Large intestine (tissue), 12 donors: ENCODE measurements around the gene CD86. TPM values are rescaled to one million over a fixed set of nuclear protein-coding genes. Genes with fewer than 3 reads are reported as not detected.

Experiments used
- DNase-seq, 2 donors: peaks; one replicate each; pipeline versions ENCODE4 v3.0.0 to v3.0.0-alpha.2; 2013
- H3K27ac ChIP-seq: one replicate; pipeline ENCODE4 v1.5.1; 2013; ENCODE audit warnings: low read length
- H3K27me3 ChIP-seq: 2 replicates; pipeline ENCODE4 v1.6.1; 2013; ENCODE audit warnings: low read length; ENCODE audit not compliant: control insufficient read depth, insufficient read depth
- H3K36me3 ChIP-seq: 2 replicates; pipeline ENCODE4 v1.6.1; 2013; ENCODE audit warnings: low read length; ENCODE audit not compliant: control insufficient read depth, insufficient read depth
- H3K4me1 ChIP-seq: one replicate; pipeline ENCODE4 v1.6.1; 2013; ENCODE audit warnings: low read length; ENCODE audit not compliant: control insufficient read depth, insufficient read depth
- H3K4me3 ChIP-seq: one replicate; pipeline ENCODE4 v1.5.1; 2013; ENCODE audit warnings: low read length
- H3K9me3 ChIP-seq: one replicate; pipeline ENCODE4 v1.6.1; 2013; ENCODE audit warnings: mild to moderate bottlenecking, low read depth, low read length, moderate library complexity; ENCODE audit not compliant: control insufficient read depth
- WGBS: methylation state at CpG from one replicate; pipeline ENCODE4 v1.1.5; 2013; ENCODE audit warnings: low lambda C conversion rate; ENCODE audit not compliant: insufficient coverage; 5-methylcytosine and 5-hydroxymethylcytosine counted together
- long read RNA-seq, 11 donors: transcript quantifications; one replicate each; lab custom pipeline, GENCODE V29; 2026
- polyA plus RNA-seq: library from polyadenylated mRNA; unstranded; fragments of 120-200 nt; gene quantifications from one replicate; pipeline ENCODE4 v1.2.1, GENCODE V29; 2013

Gene CD86, protein sequence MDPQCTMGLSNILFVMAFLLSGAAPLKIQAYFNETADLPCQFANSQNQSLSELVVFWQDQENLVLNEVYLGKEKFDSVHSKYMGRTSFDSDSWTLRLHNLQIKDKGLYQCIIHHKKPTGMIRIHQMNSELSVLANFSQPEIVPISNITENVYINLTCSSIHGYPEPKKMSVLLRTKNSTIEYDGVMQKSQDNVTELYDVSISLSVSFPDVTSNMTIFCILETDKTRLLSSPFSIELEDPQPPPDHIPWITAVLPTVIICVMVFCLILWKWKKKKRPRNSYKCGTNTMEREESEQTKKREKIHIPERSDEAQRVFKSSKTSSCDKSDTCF
- polyA plus RNA-seq, result 3.3 TPM
- long read RNA-seq, donor 1, result 0 reads
- long read RNA-seq, donor 2, result 0 reads
- long read RNA-seq, donor 3, result 0 reads
- long read RNA-seq, donor 4, result 0 reads
- long read RNA-seq, donor 5, result 0 reads
- long read RNA-seq, donor 6, result 0 reads
- long read RNA-seq, donor 7, result 0 reads
- long read RNA-seq, donor 8, partial matches to known transcripts, result 0 of 1 reads
- long read RNA-seq, donor 8, other reads (novel, unspliced or antisense), result 0 of 1 reads
- long read RNA-seq, donor 9, partial matches to known transcripts, result 0 of 1 reads
- long read RNA-seq, donor 9, other reads (novel, unspliced or antisense), result 0 of 1 reads
- long read RNA-seq, donor 10, partial matches to known transcripts, result 0 of 2 reads
- long read RNA-seq, donor 10, other reads (novel, unspliced or antisense), result 0 of 2 reads
- long read RNA-seq, donor 11, partial matches to known transcripts, result 0 of 1 reads
- long read RNA-seq, donor 11, other reads (novel, unspliced or antisense), result 0 of 1 reads

DNA sequence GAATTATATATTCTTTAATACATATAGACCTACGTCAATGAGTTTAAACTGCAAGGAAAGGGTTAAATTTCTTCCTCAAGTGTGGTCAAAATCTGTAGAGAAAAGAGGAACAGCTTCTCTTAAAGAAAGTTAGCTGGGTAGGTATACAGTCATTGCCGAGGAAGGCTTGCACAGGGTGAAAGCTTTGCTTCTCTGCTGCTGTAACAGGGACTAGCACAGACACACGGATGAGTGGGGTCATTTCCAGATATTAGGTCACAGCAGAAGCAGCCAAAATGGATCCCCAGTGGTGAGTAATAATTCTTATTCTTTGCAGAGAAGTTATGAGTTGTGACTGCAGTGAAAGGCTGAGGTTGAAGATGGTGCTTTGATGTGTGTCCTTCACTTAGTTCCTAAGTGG, at the start of gene CD86:
CD86 (plus strand) TSS at position 148 of the 400 bp plus-strand sequence; CDS start at position 276, 128 bp downstream.
- H3K9me3 ChIP-seq, result no peaks in the 10 kb centered on the region
- no peak within 1 kb of the TSS for H3K27ac ChIP-seq
- DNase-seq, result no peak
- no peaks in the 10 kb centered on the region for H3K27me3 ChIP-seq
- 67% methylated on average over 1 of the region's 3 CpGs for WGBS
- H3K36me3 ChIP-seq, result no peaks in the 10 kb centered on the region
- H3K4me3 ChIP-seq, result peak within 1 kb of the TSS; percentile 4
- no peaks in the 10 kb centered on the region for H3K4me1 ChIP-seq

DNA sequence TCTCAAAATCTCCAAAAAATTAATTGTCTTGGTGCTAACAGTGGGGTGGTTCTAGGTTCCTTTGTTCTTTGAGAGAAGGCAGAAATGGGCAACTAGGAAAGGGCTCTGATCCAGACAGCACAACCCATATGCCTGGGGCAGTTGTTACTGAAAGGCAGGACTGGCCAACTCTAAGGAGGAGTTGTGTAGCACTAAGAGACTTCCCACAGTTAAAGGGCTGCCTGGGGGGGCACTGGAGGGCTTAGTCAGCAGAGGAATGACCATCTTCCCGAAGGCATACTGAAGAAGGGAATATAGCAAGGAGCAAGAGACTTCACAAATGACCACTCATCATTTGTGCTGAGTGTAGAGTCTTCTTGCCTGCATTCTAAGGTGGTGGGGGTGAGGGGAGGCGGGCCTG, 48.9 kb upstream of the CD86 start:
- Histone ChIP-seq H3K9me3 (no peaks in the 10 kb centered on the region), H3K4me3 (no peak overlapping the region), H3K27me3 (no peaks in the 10 kb centered on the region), H3K4me1 (peaks cover 9% of the 10 kb centered on the region), H3K36me3 (no peaks in the 10 kb centered on the region), H3K27ac (no peak overlapping the region)
- no CpG with 5 or more reads among the region's 2 CpGs for WGBS
- DNase-seq, result no peak

DNA sequence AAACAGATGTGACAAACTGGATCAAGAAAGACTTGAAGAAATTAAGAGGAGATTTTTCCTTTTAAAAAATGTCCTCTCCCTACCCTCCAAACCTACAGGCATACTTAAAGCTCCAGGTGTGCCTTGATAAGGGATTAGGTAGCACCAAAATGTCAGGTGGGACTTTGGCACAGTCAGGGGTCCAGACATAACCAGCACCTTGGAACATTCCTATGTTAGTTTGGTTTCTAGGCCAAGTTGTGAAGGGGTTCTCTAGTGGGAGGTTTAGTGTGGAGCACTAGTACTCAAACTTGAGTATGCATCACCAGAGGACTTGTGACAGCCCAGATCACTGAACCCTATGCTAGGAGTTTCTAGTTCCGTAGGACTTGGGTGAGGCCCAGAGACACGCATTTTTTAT, 47.0 kb upstream of the CD86 start:
- H3K27ac ChIP-seq, result no peak overlapping the region
- WGBS, result no CpG with 5 or more reads among the region's 2 CpGs

DNA sequence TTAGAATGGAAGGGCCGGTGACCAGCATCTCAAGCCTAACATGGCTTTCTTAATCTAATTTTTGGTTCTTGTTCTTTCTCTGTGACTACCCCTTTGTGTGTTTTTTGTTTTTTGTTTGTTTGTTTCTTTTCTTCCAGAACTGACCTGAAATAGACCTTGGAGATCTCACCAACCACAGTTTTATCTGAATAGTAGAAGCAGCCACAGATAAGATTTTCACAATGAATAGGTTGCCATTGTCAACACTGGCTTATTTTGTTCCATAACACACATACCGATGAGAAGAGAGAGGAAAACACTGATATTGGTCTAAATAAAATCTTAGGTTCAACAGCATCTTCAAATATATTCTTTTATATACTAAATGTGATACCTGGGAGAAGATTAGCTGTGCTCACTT, 44.7 kb upstream of the CD86 start:
- no peaks in the 10 kb centered on the region for H3K4me1 ChIP-seq
- H3K36me3 ChIP-seq, result no peaks in the 10 kb centered on the region
- 80% methylated on average over 1 of the region's 2 CpGs for WGBS
- DNase-seq, result no peak
- H3K27ac ChIP-seq, result no peak overlapping the region
- H3K9me3 ChIP-seq, result no peaks in the 10 kb centered on the region
- no peak overlapping the region for H3K4me3 ChIP-seq
- no peaks in the 10 kb centered on the region for H3K27me3 ChIP-seq

More for the DNA sequence above, 47.0 kb upstream of the CD86 start:
- Histone ChIP-seq H3K27me3 (no peaks in the 10 kb centered on the region), H3K4me3 (no peak overlapping the region), H3K36me3 (no peaks in the 10 kb centered on the region), H3K4me1 (peaks cover 4% of the 10 kb centered on the region), H3K9me3 (no peaks in the 10 kb centered on the region)
- no peak for DNase-seq

DNA sequence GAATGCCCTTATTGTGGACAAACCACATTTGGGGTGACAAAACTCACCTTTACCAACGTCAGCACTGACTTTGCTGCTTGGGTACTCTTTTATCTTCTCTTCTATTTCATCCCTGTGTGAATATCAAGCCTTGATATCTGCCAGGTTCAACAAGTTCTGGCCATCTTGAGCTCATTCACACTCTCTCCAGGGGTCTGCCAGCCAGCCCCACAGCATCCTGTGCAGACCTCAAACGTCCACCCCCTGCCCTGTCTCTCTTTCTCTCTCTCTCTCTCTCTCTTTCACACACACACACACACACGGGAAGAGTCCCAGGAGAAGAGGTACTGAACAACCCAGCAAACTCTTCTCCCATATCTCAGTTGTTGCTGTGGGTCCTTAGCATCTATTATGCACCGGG, 43.8 kb upstream of the CD86 start:
- H3K36me3 ChIP-seq, result no peaks in the 10 kb centered on the region
- DNase-seq, result no peak
- no peaks in the 10 kb centered on the region for H3K4me1 ChIP-seq
- H3K4me3 ChIP-seq, result no peak overlapping the region
- no peaks in the 10 kb centered on the region for H3K27me3 ChIP-seq
- no peak overlapping the region for H3K27ac ChIP-seq
- H3K9me3 ChIP-seq, result no peaks in the 10 kb centered on the region
- no CpG with 5 or more reads among the region's 4 CpGs for WGBS

DNA sequence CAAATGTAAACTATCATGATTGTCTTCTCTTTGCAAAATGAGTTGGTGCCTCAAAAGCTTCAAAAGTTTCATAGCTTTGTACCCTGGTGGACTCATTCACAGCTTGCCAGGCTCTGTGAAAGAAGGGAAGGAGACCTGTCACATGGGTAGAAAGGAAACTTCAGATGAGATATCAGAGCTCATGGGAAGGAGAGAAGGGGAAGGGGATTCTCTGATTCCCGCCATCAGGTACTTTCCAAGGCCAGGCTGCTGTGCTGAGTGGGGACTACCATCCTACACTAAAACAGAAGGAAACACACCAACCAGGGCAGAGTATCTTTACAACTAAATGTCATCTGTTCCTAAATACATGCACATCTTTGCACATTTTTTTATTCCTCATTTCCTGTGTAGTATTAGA, 42.3 kb upstream of the CD86 start:
- Histone ChIP-seq H3K4me1 (no peaks in the 10 kb centered on the region), H3K36me3 (no peaks in the 10 kb centered on the region), H3K9me3 (no peaks in the 10 kb centered on the region), H3K27ac (no peak overlapping the region), H3K4me3 (no peak overlapping the region), H3K27me3 (no peaks in the 10 kb centered on the region)
- WGBS, result no CpG with 5 or more reads among the region's 1 CpG
- DNase-seq, result no peak

DNA sequence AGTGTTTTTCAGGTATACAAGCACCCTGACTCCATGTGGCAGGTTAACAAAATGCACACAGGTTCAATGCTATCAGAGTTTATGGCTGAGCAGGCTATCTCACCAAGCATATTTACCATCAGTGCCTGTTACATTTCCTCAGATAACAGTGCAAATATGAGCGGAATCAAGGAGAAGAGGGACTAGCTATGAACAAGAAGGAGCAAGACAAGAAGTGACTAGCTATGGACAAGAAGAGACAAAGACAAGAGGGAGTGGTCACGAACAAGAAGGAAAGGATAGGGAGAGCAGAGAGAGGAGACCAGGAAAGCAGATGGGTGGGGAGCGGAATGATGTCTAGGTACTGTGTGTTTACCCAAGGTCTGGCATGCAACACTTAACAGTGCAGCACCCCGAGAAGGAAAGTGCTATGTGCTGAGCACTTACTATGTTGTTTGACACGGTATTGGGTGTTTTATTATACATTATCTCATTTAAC, 41.7 kb upstream of the CD86 start:
- Histone ChIP-seq H3K27ac (no peak overlapping the region), H3K27me3 (no peaks in the 10 kb centered on the region)
- peak in 1 of 2 donors; percentile 57 for DNase-seq

DNA sequence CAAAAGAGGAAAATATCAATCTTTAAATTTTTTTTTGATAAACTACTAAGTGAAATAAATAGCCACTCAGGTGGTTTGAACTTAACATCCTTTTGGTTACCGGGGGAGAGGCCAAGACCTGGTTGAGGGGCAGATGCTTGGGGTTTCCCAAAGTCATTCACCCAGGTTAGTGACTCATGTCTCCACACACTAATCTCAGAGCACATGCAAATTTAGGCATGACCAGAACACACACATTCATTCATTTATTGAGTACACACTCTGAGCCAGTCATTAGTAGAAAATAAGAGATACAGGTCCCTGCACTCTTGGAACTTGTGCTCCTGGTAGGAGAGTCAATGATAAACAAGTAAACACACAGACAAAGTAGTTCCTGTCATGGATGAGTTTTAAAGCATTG, 40.4 kb upstream of the CD86 start:
- Histone ChIP-seq H3K4me1 (peaks cover 3% of the 10 kb centered on the region), H3K27ac (no peak overlapping the region), H3K36me3 (no peaks in the 10 kb centered on the region), H3K9me3 (no peaks in the 10 kb centered on the region), H3K27me3 (no peaks in the 10 kb centered on the region), H3K4me3 (no peak overlapping the region)
- no CpG with 5 or more reads among the region's 1 CpG for WGBS
- no peak for DNase-seq

More for the DNA sequence above, 41.7 kb upstream of the CD86 start:
- Histone ChIP-seq H3K36me3 (no peaks in the 10 kb centered on the region), H3K9me3 (no peaks in the 10 kb centered on the region), H3K4me3 (no peak overlapping the region), H3K4me1 (no peaks in the 10 kb centered on the region)
- WGBS, result 43% methylated on average over 1 of the region's 5 CpGs

DNA sequence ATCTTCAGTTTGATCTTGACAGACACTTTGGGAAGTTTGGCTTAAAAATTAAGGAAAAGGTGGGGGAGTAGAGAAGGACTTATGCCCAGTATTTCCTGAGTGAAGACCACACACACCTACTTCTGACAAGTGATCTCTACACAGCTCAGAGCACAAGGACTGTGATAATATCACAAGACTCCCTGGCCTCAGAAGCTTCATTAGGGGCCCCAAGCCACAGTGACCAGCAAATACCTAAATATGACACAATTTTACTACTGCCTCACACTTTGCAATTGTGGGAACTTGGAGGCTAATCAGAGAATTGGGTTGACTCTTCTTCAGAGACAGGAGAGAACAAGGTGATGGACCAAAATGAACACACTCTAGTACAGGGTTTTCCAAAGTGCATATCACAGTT, 35.7 kb upstream of the CD86 start:
- H3K27ac ChIP-seq, result no peak overlapping the region
- H3K27me3 ChIP-seq, result peaks cover 4% of the 10 kb centered on the region
- H3K4me3 ChIP-seq, result no peak overlapping the region
- no peaks in the 10 kb centered on the region for H3K9me3 ChIP-seq
- DNase-seq, result peak; percentile 23 to 47
- H3K36me3 ChIP-seq, result no peaks in the 10 kb centered on the region
- peaks cover 13% of the 10 kb centered on the region for H3K4me1 ChIP-seq

DNA sequence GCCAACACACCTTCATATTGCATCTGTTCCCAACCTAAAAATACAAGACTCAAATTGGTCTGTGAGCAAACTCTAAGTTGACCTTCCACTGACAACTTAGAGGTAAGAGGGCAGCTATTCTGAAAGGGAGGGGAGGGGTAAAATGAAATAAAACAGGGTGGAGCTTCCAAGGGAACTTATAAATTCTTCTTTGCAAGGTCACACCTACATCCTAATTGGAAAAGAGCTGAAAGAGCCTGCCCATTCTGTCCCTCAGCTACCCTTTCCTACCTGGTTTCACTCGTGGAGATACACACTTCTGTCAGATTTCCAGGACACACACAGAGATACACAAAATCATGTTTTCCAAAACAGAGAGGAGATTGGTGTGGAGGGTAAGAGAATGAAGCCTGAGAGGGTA, 34.1 kb upstream of the CD86 start:
- Histone ChIP-seq H3K9me3 (no peaks in the 10 kb centered on the region), H3K27me3 (peaks cover 4% of the 10 kb centered on the region), H3K36me3 (no peaks in the 10 kb centered on the region), H3K4me3 (no peak overlapping the region), H3K4me1 (peaks cover 13% of the 10 kb centered on the region), H3K27ac (no peak overlapping the region)
- no CpG with 5 or more reads among the region's 1 CpG for WGBS
- no peak for DNase-seq
